GM18505 (cell line): Measurements from ENCODE around the gene GZMA.
"Not testable (repeated sequence)": the region's sequence is repeated elsewhere in the genome, so short reads cannot be mapped to it uniquely, and the experiment has no call there.

Experiments
- ATAC-seq: cut with Tn5 transposase; IDR thresholded peaks from one replicate; pipeline ENCODE4 v1.9.1; 2021; ENCODE audit not compliant: unreplicated experiment
- POLR2A ChIP-seq: IDR thresholded peaks from 4 replicates; pipeline ENCODE4 v1.6.1; 2011; ENCODE audit warnings: borderline replicate concordance; ENCODE audit not compliant: insufficient read depth, insufficient read length; ENCODE audit errors: extremely low read depth

The GZMA gene

GRCh38 chr5:55101556-55102276, 730 bp upstream of the GZMA start:
- ATAC-seq, result no peak
- TF ChIP-seq POLR2A, result no peak

GRCh38 chr5:55104036-55104772, 1.8 kb downstream of the GZMA start:
- TF ChIP-seq POLR2A, result no peak
- ATAC-seq, result no peak

GRCh38 chr5:55104946-55105701, 2.7 kb downstream of the GZMA start:
- no peak for ATAC-seq
- TF ChIP-seq POLR2A, result no peak

GRCh38 chr5:55105976-55106375, 3.5 kb downstream of the GZMA start:
- ATAC-seq, result not testable (repeated sequence)

- no peak for TF ChIP-seq POLR2A
- no peak for ATAC-seq
These were observed 6.2 kb downstream of the GZMA start for GRCh38 chr5:55108661-55109060.

- no peak for ATAC-seq
- no peak for TF ChIP-seq POLR2A
These were observed 7.8 kb downstream of the GZMA start for GRCh38 chr5:55110217-55110616.

- no peak for TF ChIP-seq POLR2A
These were observed 10.9 kb downstream of the GZMA start for GRCh38 chr5:55113327-55113726.

GRCh38 chr5:55114061-55114460, 11.6 kb downstream of the GZMA start:
- TF ChIP-seq POLR2A, result no peak
- no peak for ATAC-seq

More at GRCh38 chr5:55113327-55113726, 10.9 kb downstream of the GZMA start:
- ATAC-seq, result no peak

GRCh38 chr5:55123365-55123764, 20.9 kb downstream of the GZMA start:
- TF ChIP-seq POLR2A, result no peak
- ATAC-seq, result no peak

GRCh38 chr5:55134053-55134722, 31.7 kb downstream of the GZMA start:
- TF ChIP-seq POLR2A, result no peak
- ATAC-seq, result no peak

- no peak for ATAC-seq
- no peak for TF ChIP-seq POLR2A
These were observed 34.1 kb downstream of the GZMA start for GRCh38 chr5:55136521-55136920.

- no peak for TF ChIP-seq POLR2A
- no peak for ATAC-seq
These were observed 38.6 kb downstream of the GZMA start for GRCh38 chr5:55140908-55141665.
